Neural progenitor cell (in vitro differentiated cells): ENCODE measurements around the gene ARL6IP6.

ENCODE experiments used
- CTCF ChIP-seq: fragments of 200-600 bp; sonication (generic); IDR thresholded peaks from 2 replicates; pipeline ENCODE4 v1.5.1; 2017; ENCODE audit warnings: antibody characterized with exemption, mild to moderate bottlenecking
- EZH2 ChIP-seq: fragments of 200-600 bp; sonication (generic); IDR thresholded peaks from 2 replicates; pipeline ENCODE4 v1.6.1; 2017; ENCODE audit warnings: antibody characterized with exemption, mild to moderate bottlenecking, moderate library complexity

GRCh38 chr2:152693033-152693432 lies 25.4 kb upstream of the ARL6IP6 start:
- no peak for TF ChIP-seq CTCF
- no peak for TF ChIP-seq EZH2
